ENCODE data around the gene PDGFB.

PDGFB gene

GRCh38 chr22:39257901-39258475 is 13.2 kb upstream of the PDGFB start:
- no peak for DNase-seq (ENCODE audit: low read depth in 1 of 2, low spot score in 1 of 2)
- no peak for TF ChIP-seq JUND (IDR thresholded peaks at IDR 0.05; ENCODE audit: low read depth)
- in situ Hi-C loops (cut with HindIII; ENCODE audit: low pct_unique_long_range_greater_than_20kb, low sequenced_read_pairs): no loop called here

DNA sequence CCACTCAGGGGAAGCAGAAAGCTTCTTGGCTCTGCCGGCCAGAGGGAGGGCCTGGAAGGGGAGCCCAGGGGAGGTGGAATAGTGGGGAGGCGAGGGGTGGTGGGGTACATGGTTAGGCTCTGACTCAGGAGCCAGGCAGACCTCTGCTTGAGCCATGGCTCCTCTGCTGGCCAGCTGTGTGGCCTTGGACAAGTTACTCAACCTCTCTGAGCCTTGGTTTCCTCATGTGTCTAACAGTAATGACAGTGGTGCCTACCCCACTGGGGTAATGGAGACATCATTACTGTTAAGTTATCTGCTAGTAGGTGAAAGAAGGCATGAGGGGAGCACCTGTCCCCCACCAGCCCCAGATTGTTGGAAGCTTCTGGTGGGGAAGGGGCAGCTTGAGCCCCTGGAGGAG is 12.2 kb upstream of the PDGFB start:
- no peak for DNase-seq (ENCODE audit: low read depth in 1 of 2, low spot score in 1 of 2)
- no peak for TF ChIP-seq JUND (IDR thresholded peaks at IDR 0.05; ENCODE audit: low read depth)
- in situ Hi-C loops (cut with HindIII; ENCODE audit: low pct_unique_long_range_greater_than_20kb, low sequenced_read_pairs): no loop called here

DNA sequence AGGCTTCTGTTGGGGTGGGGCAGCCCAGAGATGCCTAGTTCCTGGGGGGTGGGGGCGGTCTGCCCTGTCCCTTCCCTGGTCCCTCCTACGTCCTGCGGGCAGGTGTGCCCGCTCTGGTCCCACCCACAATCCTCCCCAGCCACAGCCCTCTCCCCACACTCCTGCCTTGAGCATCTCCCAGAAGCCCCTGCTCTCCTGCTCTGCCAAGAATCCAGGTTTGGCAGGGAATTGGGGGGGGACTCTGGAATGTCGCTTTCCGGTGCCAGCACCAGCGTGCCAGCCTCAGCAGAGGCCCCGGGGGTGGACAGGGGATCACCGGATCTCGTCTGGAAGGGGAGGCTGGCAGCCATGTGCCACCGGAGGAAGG is 11.4 kb upstream of the PDGFB start:
- no peak for TF ChIP-seq JUND (IDR thresholded peaks at IDR 0.05; ENCODE audit: low read depth)
- DNase-seq (ENCODE audit: low read depth in 1 of 2, low spot score in 1 of 2): no peak
- in situ Hi-C loops (cut with HindIII; ENCODE audit: low pct_unique_long_range_greater_than_20kb, low sequenced_read_pairs): no loop called here

GRCh38 chr22:39255449-39256185 is 10.8 kb upstream of the PDGFB start:
- no peak for TF ChIP-seq JUND (IDR thresholded peaks at IDR 0.05; ENCODE audit: low read depth)
- DNase-seq (ENCODE audit: low read depth in 1 of 2, low spot score in 1 of 2): no peak
- in situ Hi-C loops (cut with HindIII; ENCODE audit: low pct_unique_long_range_greater_than_20kb, low sequenced_read_pairs): no loop called here

GRCh38 chr22:39254789-39255298 is 10.1 kb upstream of the PDGFB start:
- in situ Hi-C loops (cut with HindIII; ENCODE audit: low pct_unique_long_range_greater_than_20kb, low sequenced_read_pairs): no loop called here
- no peak for TF ChIP-seq JUND (IDR thresholded peaks at IDR 0.05; ENCODE audit: low read depth)
- DNase-seq (ENCODE audit: low read depth in 1 of 2, low spot score in 1 of 2): no peak

- TF ChIP-seq JUND (IDR thresholded peaks at IDR 0.05; ENCODE audit: low read depth): no peak
- DNase-seq (ENCODE audit: low read depth in 1 of 2, low spot score in 1 of 2): no peak
- in situ Hi-C loops (cut with HindIII; ENCODE audit: low pct_unique_long_range_greater_than_20kb, low sequenced_read_pairs): no loop called here
Observed at GRCh38 chr22:39254122-39254521, 9.3 kb upstream of the PDGFB start.

DNA sequence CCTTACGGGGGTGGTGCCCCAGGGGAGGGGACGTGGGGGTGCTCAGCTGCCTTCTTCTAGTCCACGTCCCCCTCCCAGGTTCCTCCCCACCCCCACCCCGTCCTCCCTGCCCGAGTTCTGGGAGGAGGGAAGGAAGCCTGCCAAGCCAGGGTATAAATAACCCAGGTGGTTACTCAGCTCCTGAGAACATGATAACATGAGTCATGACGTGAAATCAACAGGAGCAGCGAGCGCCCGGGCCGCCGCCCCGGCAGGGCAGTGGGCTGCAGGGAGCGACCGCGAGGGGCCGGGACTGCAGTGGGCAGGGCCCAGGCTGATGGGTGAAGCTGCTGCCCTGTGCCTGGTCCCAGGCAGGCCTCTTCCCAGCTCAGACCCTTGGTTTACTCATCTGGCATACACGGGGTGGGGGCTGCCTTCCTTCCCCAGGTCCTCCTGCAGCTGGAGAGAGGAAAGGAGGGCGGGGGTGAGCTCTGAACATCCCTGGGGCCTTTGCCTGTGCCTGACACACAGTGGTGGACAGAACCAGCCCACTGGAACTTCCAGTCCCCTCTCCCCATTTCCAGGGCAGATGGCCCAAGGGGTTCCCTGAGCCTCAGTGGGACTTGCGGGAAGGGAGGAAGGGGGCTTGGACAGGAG is 8.8 kb upstream of the PDGFB start:
- in situ Hi-C loops (cut with HindIII; ENCODE audit: low pct_unique_long_range_greater_than_20kb, low sequenced_read_pairs): no loop called here
- no peak for TF ChIP-seq JUND (IDR thresholded peaks at IDR 0.05; ENCODE audit: low read depth)
- DNase-seq (ENCODE audit: low read depth in 1 of 2, low spot score in 1 of 2): no peak

DNA sequence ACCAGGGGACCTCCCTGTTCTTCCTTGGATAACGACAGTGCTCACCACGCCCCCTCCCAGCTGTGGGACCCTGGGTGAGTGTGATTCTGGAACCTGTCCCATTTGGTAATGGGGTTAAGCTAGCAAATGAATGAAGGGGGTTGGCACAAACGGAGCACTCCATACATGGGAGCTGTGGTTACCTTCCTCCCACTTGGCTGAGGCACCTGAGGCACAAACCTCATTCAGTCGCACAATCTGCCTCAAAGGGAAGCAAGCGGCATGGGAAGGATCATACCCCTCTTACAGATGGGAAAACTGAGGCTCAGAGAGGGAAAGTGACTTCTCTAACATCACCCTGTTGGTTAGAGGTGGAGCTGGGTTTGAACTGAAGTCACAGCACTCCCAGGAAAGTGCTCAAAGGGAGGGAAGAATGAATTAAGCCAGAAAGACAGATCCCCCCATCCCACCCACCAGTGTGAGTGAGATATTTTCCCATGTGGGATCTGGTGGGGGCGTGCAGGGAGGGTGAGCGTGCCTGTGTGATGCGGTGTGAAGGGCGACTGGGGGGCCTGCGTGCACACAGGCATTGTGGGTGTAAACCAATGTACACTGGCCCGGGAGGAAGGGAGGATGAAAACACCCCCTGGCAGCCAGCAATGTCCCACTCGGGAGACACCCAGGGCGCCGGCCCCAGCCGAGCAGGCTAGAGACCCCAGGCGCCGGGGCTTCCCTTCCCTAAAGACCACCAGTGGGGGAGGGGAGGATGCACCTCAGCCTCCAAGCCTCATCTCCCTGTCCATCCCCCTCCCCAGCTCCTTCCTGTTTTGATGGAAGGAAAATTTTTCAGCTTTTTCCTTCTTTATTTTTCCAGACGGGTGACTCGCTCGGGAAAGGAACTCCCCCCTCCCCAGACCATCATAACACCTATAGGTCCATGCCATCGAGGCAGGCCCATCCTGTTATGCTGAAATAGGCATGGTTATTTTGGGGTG is 8.0 kb upstream of the PDGFB start:
- in situ Hi-C loops (cut with HindIII; ENCODE audit: low pct_unique_long_range_greater_than_20kb, low sequenced_read_pairs): no loop called here
- TF ChIP-seq JUND (IDR thresholded peaks at IDR 0.05; ENCODE audit: low read depth): no peak
- DNase-seq (ENCODE audit: low read depth in 1 of 2, low spot score in 1 of 2): no peak

- no peak for TF ChIP-seq JUND (IDR thresholded peaks at IDR 0.05; ENCODE audit: low read depth)
- peak in 1 of 2 experiments; percentile 66 for DNase-seq (ENCODE audit: low read depth in 1 of 2, low spot score in 1 of 2)
- in situ Hi-C loops (cut with HindIII; ENCODE audit: low pct_unique_long_range_greater_than_20kb, low sequenced_read_pairs): no loop called here
Observed at GRCh38 chr22:39251762-39252460, 7.1 kb upstream of the PDGFB start.

DNA sequence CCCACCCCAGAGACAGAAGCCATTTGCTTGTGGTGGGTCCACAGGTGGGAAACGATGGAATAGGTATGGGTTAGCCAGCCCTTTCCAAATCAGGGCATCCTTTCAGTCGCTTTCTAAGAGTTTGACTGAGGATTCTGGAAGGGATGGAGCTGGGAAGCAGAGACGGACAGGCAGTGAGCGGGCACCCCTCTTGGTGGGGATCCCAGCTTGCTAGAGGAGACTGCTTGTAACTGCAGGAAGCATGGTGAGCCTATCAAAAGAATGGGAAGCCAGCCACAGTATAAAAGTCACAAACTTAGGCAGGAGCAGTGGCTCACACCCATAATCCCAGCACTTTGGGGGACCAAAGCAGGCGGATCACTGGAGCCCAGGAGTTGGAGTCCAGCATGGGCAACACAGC is 6.1 kb upstream of the PDGFB start:
- DNase-seq (ENCODE audit: low read depth in 1 of 2, low spot score in 1 of 2): no peak
- in situ Hi-C loops (cut with HindIII; ENCODE audit: low pct_unique_long_range_greater_than_20kb, low sequenced_read_pairs): no loop called here
- no peak for TF ChIP-seq JUND (IDR thresholded peaks at IDR 0.05; ENCODE audit: low read depth)

GRCh38 chr22:39250131-39250530 is 5.3 kb upstream of the PDGFB start:
- in situ Hi-C loops (cut with HindIII; ENCODE audit: low pct_unique_long_range_greater_than_20kb, low sequenced_read_pairs): no loop called here
- TF ChIP-seq JUND (IDR thresholded peaks at IDR 0.05; ENCODE audit: low read depth): no peak

More at GRCh38 chr22:39250131-39250530, 5.3 kb upstream of the PDGFB start:
- DNase-seq (ENCODE audit: low read depth in 1 of 2, low spot score in 1 of 2): no peak

All from T47D (cell line).